Naive thymus-derived CD4-positive, alpha-beta T cell (primary cell): ENCODE results near the gene GABRR3. TPM values are rescaled to one million over a fixed set of nuclear protein-coding genes. Genes with fewer than 3 reads are reported as not detected.
"Not testable (repeated sequence)": the region's sequence is repeated elsewhere in the genome, so short reads cannot be mapped to it uniquely, and the experiment has no call there.

Source experiments
- ATAC-seq: fragments of 150-1000 bp; cut with Tn5 transposase; 2 replicates; pipeline ENCODE4 v1.10.0; 2021; ENCODE audit warnings: mild to moderate bottlenecking, moderate library complexity
- CTCF ChIA-PET: fragments of 350-600 bp; sonication (Branson Sonifier 250); formaldehyde crosslinking; loops from one replicate; lab custom pipeline; 2021; ENCODE audit warnings: antibody characterized with exemption; lab: Charles Lee
- POLR2A ChIA-PET: fragments of 350-600 bp; sonication (Branson Sonifier 250); formaldehyde crosslinking; loops from one replicate; lab custom pipeline; 2021; ENCODE audit warnings: antibody characterized with exemption, inconsistent platforms; lab: Charles Lee
- DNase-seq, 9 donors: peaks; one replicate each; pipeline versions ENCODE4 v3.0.0 to v3.0.0-alpha.2; 2020 to 2022; ENCODE audit warnings: mixed read lengths in 1 of 9
- H3K27ac ChIP-seq: one replicate; pipeline ENCODE4 v1.7.0; 2013; ENCODE audit warnings: mild to moderate bottlenecking, low read depth, low read length, moderate library complexity
- H3K27me3 ChIP-seq, 2 donors: one replicate each; pipeline ENCODE4 v1.7.0; 2013; ENCODE audit warnings: low read length in 2 of 2, mild to moderate bottlenecking in 2 of 2, moderate library complexity in 2 of 2; ENCODE audit not compliant: control insufficient read depth in 2 of 2, insufficient read depth in 2 of 2
- H3K36me3 ChIP-seq, 3 experiments: 1 replicate in 2 of 3; 2 replicates in 1 of 3; pipeline ENCODE4 v1.7.0; 2013; ENCODE audit warnings: low read length in 3 of 3, mild to moderate bottlenecking in 3 of 3, moderate library complexity in 1 of 3; ENCODE audit not compliant: insufficient read depth in 3 of 3, control insufficient read depth in 2 of 3
- H3K4me1 ChIP-seq, 2 donors: one replicate each; pipeline ENCODE4 v1.7.0; 2013; ENCODE audit warnings: low read length in 2 of 2, mild to moderate bottlenecking in 2 of 2, moderate library complexity in 1 of 2; ENCODE audit not compliant: control insufficient read depth in 2 of 2, insufficient read depth in 2 of 2
- H3K4me3 ChIP-seq: 2 replicates; pipeline ENCODE4 v1.7.0; 2013; ENCODE audit warnings: mild to moderate bottlenecking, low read length
- H3K9me3 ChIP-seq, 3 experiments: 1 replicate in 2 of 3; 2 replicates in 1 of 3; pipeline ENCODE4 v1.7.0; 2013; ENCODE audit warnings: low read length in 3 of 3; ENCODE audit not compliant: control insufficient read depth in 2 of 3
- H3K27ac Mint-ChIP-seq, 9 donors: one replicate each; pipeline ENCODE4 v1.8.0; 2020 to 2022; ENCODE audit warnings: mixed read lengths in 9 of 9, mild to moderate bottlenecking in 8 of 9, moderate library complexity in 5 of 9, inconsistent platforms in 2 of 9
- H3K27me3 Mint-ChIP-seq, 5 donors: one replicate each; pipeline ENCODE4 v1.8.0; 2021 to 2022; ENCODE audit warnings: mixed read lengths in 5 of 5, mild to moderate bottlenecking in 1 of 5
- H3K36me3 Mint-ChIP-seq, 5 donors: one replicate each; pipeline ENCODE4 v1.8.0; 2020 to 2022; ENCODE audit warnings: mixed read lengths in 5 of 5, mild to moderate bottlenecking in 3 of 5, inconsistent platforms in 1 of 5
- H3K4me1 Mint-ChIP-seq, 7 donors: one replicate each; pipeline ENCODE4 v1.8.0; 2020 to 2022; ENCODE audit warnings: mixed read lengths in 7 of 7, mild to moderate bottlenecking in 3 of 7, inconsistent platforms in 1 of 7
- H3K4me3 Mint-ChIP-seq, 10 donors: one replicate each; pipeline ENCODE4 v1.8.0; 2020 to 2022; ENCODE audit warnings: mild to moderate bottlenecking in 10 of 10, mixed read lengths in 10 of 10, moderate library complexity in 6 of 10, inconsistent platforms in 2 of 10
- H3K9me3 Mint-ChIP-seq, 11 donors: one replicate each; pipeline ENCODE4 v1.8.0; 2020 to 2022; ENCODE audit warnings: mixed read lengths in 11 of 11, mild to moderate bottlenecking in 4 of 11, inconsistent platforms in 1 of 11, moderate library complexity in 1 of 11
- intact Hi-C, 2 donors: fragments of 100-400 bp; cut with micrococcal nuclease; formaldehyde crosslinking; loops; one replicate each; pipeline ENCODE4 v1.15.1; 2023
- polyA plus RNA-seq, 2 donors: library from polyadenylated mRNA; unstranded; fragments of 300-500 nt; fragmentation: Illumina TruSeq; gene quantifications; one replicate each; pipeline ENCODE4 v1.2.3, GENCODE V29; 2021
- total RNA-seq, 6 experiments: library from RNA in 5 of 6; stranded (reverse) in 5 of 6; gene quantifications; 1 replicate in 5 of 6; 2 replicates in 1 of 6; pipeline ENCODE4 v1.2.3 and lab custom pipeline; 2021 to 2026

The GABRR3 gene
- total and polyA plus RNA-seq, 7 experiments from 2014 or later: not detected

DNA sequence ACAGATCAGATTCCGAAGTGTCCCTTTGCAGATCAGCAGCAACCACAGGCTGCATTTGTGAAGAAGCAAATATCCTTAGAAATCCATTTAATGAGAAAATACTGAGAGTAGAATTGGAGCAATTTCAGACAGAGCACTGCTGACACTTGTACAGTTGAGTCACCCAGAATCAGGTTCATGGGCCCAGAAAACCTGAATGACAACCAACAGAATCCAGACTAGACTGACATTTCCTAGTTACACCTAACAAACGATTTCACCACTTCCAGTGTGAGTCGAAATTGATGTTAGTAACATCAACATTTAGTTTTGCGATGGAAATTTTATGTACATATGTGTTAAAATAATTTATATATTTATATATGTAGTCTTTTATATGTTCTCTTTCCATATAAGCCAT lies 16.8 kb downstream of the GABRR3 start:
- no peak for ATAC-seq
- no peaks in the 10 kb centered on the region for H3K36me3 ChIP-seq
- H3K9me3 ChIP-seq: no peaks in the 10 kb centered on the region
- no peak overlapping the region for H3K27ac Mint-ChIP-seq
- peaks cover 0 to 18% (median 0%) of the 10 kb centered on the region in 5 donors for H3K36me3 Mint-ChIP-seq
- peaks cover 0 to 4% (median 0%) of the 10 kb centered on the region in 5 donors for H3K27me3 Mint-ChIP-seq
- no peaks in the 10 kb centered on the region for H3K27me3 ChIP-seq
- ChIA-PET CTCF (no interaction called here), POLR2A (no interaction called here)
- no peak overlapping the region for H3K4me3 Mint-ChIP-seq
- no peak overlapping the region for H3K27ac ChIP-seq
- intact Hi-C loops: no loop called here
- no peak overlapping the region for H3K4me3 ChIP-seq
- peaks cover 2 to 32% (median 4%) of the 10 kb centered on the region in 7 donors for H3K4me1 Mint-ChIP-seq
- peaks cover 0 to 10% (median 0%) of the 10 kb centered on the region in 11 donors for H3K9me3 Mint-ChIP-seq
- no peak for DNase-seq
- H3K4me1 ChIP-seq: no peaks in the 10 kb centered on the region

- no peak overlapping the region for H3K4me3 Mint-ChIP-seq
- no peak for DNase-seq
- no peak for ATAC-seq
- H3K27ac Mint-ChIP-seq: no peak overlapping the region
- no peak overlapping the region for H3K27ac ChIP-seq
- H3K9me3 ChIP-seq: no peaks in the 10 kb centered on the region
- intact Hi-C loops: no loop called here
- POLR2A ChIA-PET: interaction anchor here (0.7 kb wide), 1 partner anchor 193 kb away, joined by 3 read pairs; no protein-coding TSS in a partner anchor
- H3K4me1 ChIP-seq: no peaks in the 10 kb centered on the region
- peaks cover 0 to 13% (median 0%) of the 10 kb centered on the region in 11 donors for H3K9me3 Mint-ChIP-seq
- H3K27me3 Mint-ChIP-seq: no peaks in the 10 kb centered on the region
- peaks cover 0 to 30% (median 0%) of the 10 kb centered on the region in 5 donors for H3K36me3 Mint-ChIP-seq
- H3K4me1 Mint-ChIP-seq: peaks cover 0 to 25% (median 0%) of the 10 kb centered on the region in 7 donors
- H3K27me3 ChIP-seq: no peaks in the 10 kb centered on the region
- H3K36me3 ChIP-seq: no peaks in the 10 kb centered on the region
- H3K4me3 ChIP-seq: no peak overlapping the region
- CTCF ChIA-PET: interaction anchor here (1.5 to 2.2 kb wide), 2 partner anchors 9 to 219 kb away, joined by 3 to 20 read pairs; no protein-coding TSS in a partner anchor
Measured at GRCh38 chr3:98014268-98014585, 20.9 kb downstream of the GABRR3 start.

DNA sequence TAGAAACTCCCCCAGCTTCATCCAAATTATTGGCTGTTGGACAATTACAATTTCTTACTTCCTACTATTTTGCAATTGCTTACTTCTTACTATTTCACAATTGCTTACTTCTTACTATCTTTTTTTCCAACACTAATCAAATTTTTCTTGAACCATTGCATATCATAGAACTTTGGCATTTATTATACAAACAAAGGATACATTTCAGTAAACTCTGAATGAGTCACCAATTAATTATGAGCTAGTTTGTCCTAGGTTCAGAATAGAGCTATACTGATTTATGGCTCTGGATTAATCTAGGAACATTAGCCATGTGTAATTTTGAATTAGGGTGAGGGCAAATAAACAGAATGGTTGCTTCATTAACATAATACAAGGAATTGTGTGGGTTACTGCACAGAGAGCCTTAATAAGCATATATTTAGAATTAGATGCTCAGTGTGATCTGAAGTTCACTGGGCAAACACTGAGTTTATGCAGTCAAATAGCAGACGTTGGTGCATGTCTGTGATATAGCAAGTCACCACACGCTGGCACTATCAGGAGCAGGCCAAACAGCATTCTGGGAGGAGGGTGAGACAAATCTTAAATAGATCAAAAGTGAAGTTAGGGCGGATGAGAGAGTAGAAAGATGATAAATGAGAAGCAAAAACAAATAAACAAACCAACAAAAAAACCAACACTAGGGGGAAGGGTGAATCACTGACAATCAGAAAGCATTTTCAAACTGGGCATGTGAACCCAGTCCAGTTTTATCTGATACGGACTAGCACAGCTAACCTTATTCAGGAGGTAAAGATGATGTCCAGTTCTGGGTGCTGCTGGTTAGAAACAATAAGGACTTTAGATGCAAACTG lies 21.5 kb downstream of the GABRR3 start:
- no peak overlapping the region for H3K27ac ChIP-seq
- ChIA-PET POLR2A (interaction anchor here (0.7 kb wide), 1 partner anchor 193 kb away, joined by 3 read pairs; no protein-coding TSS in a partner anchor), CTCF (interaction anchor here (1.5 to 2.2 kb wide), 2 partner anchors 9 to 219 kb away, joined by 3 to 20 read pairs; no protein-coding TSS in a partner anchor)
- H3K4me1 ChIP-seq: peaks cover 0 to 4% of the 10 kb centered on the region in 2 donors
- H3K27me3 ChIP-seq: no peaks in the 10 kb centered on the region
- intact Hi-C loops: no loop called here
- no peaks in the 10 kb centered on the region for H3K9me3 ChIP-seq
- Mint-ChIP-seq H3K4me3 (no peak overlapping the region), H3K36me3 (peaks cover 0 to 30% (median 0%) of the 10 kb centered on the region in 5 donors), H3K27me3 (no peaks in the 10 kb centered on the region), H3K4me1 (peaks cover 0 to 31% (median 5%) of the 10 kb centered on the region in 7 donors), H3K27ac (no peak overlapping the region), H3K9me3 (peaks cover 0 to 13% (median 0%) of the 10 kb centered on the region in 11 donors)
- ATAC-seq (no peak), DNase-seq (no peak)
- H3K36me3 ChIP-seq: no peaks in the 10 kb centered on the region
- H3K4me3 ChIP-seq: no peak overlapping the region

- intact Hi-C loops: no loop called here
- POLR2A ChIA-PET: no interaction called here
Measured at GRCh38 chr3:98012979-98013378, 22.1 kb downstream of the GABRR3 start.

DNA sequence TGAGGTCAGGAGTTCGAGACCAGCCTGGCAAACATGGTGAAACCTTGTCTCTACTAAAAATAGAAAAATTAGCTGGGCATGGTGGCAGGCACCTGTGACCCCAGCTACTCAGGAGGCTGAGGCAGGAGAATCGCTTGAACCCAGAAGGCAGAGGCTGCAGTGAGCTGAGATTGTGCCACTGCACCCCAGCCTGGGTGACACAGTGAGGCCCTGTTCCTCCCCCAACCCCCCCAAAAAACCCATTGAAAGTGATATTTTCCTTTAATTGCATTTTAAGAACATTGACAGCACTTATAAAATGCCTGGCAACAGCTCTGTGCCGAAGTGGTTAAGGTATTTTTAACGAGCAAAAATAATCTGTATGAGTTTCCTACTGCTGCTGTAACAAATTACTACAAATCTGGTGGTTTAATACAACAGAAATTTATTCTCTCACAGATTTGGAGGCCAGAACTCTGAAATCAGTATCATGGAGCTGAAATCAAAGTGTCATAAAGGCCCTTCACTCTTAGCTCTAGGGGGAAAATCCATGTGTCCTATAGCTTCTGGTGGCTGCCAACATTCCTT lies 24.1 kb downstream of the GABRR3 start:
- H3K4me1 ChIP-seq, H3K9me3 Mint-ChIP-seq, H3K4me3 ChIP-seq, H3K9me3 ChIP-seq, DNase-seq, H3K27me3 Mint-ChIP-seq, H3K36me3 ChIP-seq, H3K27ac Mint-ChIP-seq, ATAC-seq, H3K4me3 Mint-ChIP-seq, H3K27me3 ChIP-seq, H3K27ac ChIP-seq, intact Hi-C loops, POLR2A ChIA-PET: not testable (repeated sequence)
- CTCF ChIA-PET: interaction anchor here (1.4 to 2.2 kb wide), 2 partner anchors 12 to 29 kb away, joined by 4 to 9 read pairs; no protein-coding TSS in a partner anchor
- peaks cover 0 to 48% (median 10%) of the 10 kb centered on the region in 7 donors for H3K4me1 Mint-ChIP-seq
- peaks cover 0 to 38% (median 0%) of the 10 kb centered on the region in 5 donors for H3K36me3 Mint-ChIP-seq

More at GRCh38 chr3:98012979-98013378, 22.1 kb downstream of the GABRR3 start:
- H3K9me3 Mint-ChIP-seq: peaks cover 0 to 13% (median 0%) of the 10 kb centered on the region in 11 donors
- Histone ChIP-seq H3K27ac (no peak overlapping the region), H3K9me3 (no peaks in the 10 kb centered on the region), H3K27me3 (no peaks in the 10 kb centered on the region), H3K4me3 (no peak overlapping the region), H3K4me1 (peaks cover 0 to 4% of the 10 kb centered on the region in 2 donors), H3K36me3 (no peaks in the 10 kb centered on the region)
- H3K4me1 Mint-ChIP-seq: peaks cover 0 to 38% (median 5%) of the 10 kb centered on the region in 7 donors
- no peak for ATAC-seq
- no peak overlapping the region for H3K4me3 Mint-ChIP-seq
- DNase-seq: no peak
- peaks cover 0 to 30% (median 0%) of the 10 kb centered on the region in 5 donors for H3K36me3 Mint-ChIP-seq
- H3K27ac Mint-ChIP-seq: no peak overlapping the region
- CTCF ChIA-PET: interaction anchor here (2.2 kb wide), 1 partner anchor 10 kb away, joined by 20 read pairs; no protein-coding TSS in a partner anchor
- H3K27me3 Mint-ChIP-seq: no peaks in the 10 kb centered on the region

GRCh38 chr3:98010194-98010882 lies 24.8 kb downstream of the GABRR3 start:
- no peak for DNase-seq
- Histone ChIP-seq H3K9me3 (no peaks in the 10 kb centered on the region), H3K36me3 (no peaks in the 10 kb centered on the region), H3K4me3 (no peak overlapping the region), H3K4me1 (peaks cover 0 to 4% of the 10 kb centered on the region in 2 donors), H3K27ac (no peak overlapping the region), H3K27me3 (no peaks in the 10 kb centered on the region)
- Mint-ChIP-seq H3K27me3 (peaks cover 0 to 7% (median 5%) of the 10 kb centered on the region in 5 donors), H3K4me1 (peaks cover 0 to 43% (median 10%) of the 10 kb centered on the region in 7 donors), H3K4me3 (no peak overlapping the region), H3K9me3 (peaks cover 0 to 4% (median 0%) of the 10 kb centered on the region in 11 donors), H3K36me3 (peaks cover 0 to 31% (median 0%) of the 10 kb centered on the region in 5 donors), H3K27ac (no peak overlapping the region)
- no peak for ATAC-seq
- ChIA-PET CTCF (interaction anchor here (2.2 kb wide), 1 partner anchor 13 kb away, joined by 9 read pairs; no protein-coding TSS in a partner anchor), POLR2A (interaction anchor here (0.6 kb wide), 2 partner anchors 19 to 332 kb away, joined by 3 to 4 read pairs; no protein-coding TSS in a partner anchor)
- intact Hi-C loops: no loop called here
